NCI-H1048 (cell line): ENCODE data around the gene PRKN.

ENCODE experiments used
- DNase-seq: peaks from one replicate; lab custom pipeline; 2025; lab: John Stamatoyannopoulos, UW

PRKN gene

DNA sequence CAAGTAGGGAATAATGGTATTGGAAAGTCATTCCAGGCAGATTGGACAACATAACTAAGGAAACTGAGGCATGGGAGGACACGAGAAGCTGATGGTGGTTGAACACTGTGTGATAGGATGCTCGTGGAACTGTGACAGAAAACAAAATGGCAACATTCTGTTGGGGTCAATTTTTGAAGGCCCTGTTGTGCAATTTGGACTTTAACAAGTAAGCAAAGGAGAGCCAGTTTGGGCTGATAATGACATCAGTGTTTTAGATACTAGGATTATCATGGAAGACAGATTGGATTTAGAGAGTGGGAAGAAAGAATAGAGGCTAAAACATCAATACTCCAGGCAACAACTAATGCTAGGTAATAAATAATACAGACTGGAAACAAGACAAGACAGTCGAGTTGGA lies 53.1 kb downstream of the PRKN start:
- DNase-seq = no peak

DNA sequence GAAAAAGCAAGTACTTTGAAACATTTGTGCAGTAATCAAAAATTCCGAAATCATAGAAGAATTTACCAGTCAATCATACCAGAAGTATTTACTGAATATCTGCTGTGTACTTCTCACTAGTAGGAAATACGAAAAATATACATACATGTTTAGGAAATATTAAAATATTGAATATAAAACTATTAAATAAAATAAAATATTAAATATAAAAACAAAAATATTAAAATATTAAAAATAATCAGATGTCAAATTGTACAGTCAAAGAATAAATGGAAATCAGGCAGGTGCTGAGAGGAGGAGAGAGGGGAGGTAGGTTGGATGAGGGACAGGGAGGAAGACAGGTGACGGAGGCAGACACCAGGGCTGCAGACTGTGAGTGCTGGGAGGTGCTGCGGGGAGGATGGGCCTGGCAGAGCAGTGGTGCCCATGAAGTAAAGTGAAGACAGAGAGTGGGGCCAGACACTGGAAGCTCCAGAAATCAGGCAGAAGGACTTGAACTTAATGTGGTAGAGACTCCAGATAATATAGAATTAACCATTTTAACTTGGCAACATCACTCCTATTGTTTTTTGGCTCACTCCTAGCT lies 55.9 kb downstream of the PRKN start:
- DNase-seq = no peak

DNA sequence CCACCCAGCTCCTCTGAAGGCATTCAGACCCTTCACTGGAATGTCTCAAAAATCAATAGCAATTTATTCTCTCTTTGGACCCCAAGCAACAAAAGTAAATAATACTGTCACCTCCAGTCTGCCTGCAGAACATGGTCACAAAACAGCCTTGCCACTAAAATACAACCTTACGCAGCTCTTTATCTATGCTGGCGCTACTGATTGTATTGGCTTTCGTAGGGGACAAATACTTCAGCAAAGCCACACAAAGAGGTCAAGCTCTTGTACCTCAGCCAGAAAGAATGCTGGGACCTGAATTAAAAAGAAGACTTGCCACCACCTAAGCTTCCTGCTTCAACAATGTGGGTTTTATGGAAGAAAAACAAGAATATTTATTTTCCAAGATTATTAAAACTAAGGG lies 57.2 kb downstream of the PRKN start:
- DNase-seq = no peak

DNA sequence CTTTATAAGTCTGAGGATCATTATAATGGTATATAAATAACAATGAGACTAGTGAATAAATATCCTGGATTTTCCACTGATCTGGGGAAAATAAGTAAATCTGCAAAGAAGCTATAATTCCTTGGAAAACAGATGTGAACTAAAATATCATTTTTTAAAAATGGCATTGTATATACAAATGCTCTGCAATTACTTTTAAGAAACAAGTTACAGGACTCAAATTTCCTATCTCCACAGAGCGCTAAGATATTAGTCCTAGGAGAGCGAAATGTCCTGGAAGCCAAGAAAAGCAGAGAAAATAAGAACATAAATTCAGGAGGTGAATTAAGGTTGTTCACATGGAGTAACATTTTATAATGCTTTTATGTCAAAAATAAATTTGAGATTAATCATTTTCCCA lies 61.3 kb downstream of the PRKN start:
- no peak for DNase-seq

DNA sequence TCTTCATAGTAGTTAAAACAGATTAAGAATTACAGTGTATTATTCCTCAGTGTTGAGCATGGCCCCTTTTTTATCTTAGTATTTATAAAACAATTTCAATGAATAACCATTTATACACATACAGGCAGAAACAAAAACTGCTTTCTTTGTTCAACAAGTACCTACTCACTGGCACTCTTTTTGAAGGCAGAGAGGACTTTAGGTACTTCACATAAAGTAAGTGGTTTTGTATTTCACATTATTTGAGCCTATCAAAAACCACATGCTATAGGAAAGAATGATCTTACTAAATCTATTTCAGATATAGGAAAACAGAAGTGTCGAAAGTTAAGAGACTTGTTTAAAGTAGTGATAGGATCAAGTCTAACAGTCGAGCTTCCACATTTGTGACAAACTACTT lies 73.8 kb downstream of the PRKN start:
- DNase-seq = no peak

DNA sequence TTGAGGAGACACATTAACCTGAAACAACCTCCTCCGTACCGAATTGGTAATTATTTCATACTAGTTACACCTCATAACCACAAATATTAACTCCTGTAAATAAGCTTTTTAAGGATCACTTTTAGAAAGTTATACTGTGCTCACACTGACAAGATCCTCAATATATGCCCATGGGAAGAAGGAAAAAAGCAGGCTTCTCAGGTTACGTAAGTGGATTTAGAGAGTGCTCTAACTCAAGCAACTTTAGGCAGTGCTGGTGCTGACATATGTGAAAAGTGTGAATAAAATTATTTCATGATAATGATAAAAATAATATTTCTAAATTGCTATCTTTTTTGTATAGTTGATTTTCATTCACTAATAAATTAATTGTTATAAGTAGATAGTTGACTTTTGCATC lies 76.1 kb downstream of the PRKN start:
- DNase-seq = no peak

DNA sequence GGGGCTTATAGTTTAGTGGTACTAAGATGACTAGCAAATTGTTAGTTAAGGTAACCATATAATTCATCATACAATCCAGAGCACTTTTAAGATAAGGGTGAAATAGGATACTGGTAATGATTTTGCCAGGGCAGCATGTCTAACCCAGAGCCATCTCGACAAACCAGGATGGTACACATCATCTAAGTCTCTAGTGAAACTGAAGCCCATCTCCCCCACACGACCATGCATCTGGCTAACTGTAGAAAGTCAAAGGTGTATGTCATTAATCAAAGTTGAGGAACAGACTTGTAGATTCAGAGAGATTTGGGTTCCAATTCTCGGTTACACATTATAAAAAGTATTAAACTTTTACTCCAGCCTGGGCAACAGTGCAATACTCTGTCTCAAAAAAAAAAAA lies 78.3 kb downstream of the PRKN start:
- no peak for DNase-seq

DNA sequence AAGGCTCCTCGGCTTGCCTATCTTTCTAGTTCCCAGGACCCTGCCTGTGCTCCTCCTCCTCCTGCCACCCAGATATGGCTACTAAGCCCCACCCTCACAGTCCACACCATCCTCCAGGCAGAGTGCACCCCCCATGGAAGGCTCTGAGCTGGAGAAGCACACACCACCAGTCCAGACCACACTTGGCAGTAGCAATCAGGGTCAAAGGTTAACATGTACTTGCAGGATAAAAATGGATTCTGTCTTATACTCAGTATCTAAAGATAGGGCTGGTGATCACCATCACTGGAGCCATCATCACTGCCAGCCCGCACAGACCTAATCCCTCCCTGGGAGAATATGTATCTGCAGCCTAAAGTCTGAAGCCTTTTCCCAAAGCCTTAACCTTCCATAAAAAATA lies 83.4 kb downstream of the PRKN start:
- DNase-seq = no peak

DNA sequence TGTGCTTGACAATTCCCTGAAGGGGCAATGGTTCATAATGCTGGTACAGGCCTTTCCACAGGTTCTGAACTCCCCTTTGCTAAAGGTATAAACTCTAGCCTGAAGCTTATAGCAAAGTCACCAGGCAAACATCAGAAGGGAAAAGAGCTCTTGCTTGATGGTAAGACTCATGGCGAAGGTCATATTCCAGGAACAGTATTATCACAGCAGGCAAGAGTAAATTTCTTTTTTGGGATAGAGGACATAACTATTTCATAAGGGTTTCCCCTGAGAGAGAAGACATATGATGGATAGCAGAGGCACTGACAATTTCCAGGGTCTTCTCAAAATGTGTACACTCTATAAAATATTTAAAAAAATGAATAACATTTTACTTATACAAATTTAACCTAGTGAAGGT lies 86.8 kb downstream of the PRKN start:
- no peak for DNase-seq

DNA sequence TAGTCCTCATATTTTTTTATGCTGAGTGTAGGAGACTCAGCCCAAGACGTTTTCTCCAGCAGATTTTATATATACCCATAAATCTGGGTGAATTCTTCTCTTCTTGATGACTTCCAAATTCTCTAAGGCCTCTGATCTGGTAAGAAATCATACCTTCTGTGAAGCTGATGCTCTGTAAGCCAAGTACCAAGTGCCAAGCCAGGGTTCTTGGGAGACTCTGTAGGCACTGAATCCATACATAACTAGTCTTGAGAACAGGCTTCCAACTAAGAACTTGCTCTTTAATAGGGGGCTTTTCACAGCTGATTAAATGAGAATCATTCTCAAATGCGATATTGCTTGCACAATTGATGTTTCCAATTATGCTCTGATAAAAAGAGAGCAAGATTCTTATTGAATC lies 87.6 kb downstream of the PRKN start:
- no peak for DNase-seq

DNA sequence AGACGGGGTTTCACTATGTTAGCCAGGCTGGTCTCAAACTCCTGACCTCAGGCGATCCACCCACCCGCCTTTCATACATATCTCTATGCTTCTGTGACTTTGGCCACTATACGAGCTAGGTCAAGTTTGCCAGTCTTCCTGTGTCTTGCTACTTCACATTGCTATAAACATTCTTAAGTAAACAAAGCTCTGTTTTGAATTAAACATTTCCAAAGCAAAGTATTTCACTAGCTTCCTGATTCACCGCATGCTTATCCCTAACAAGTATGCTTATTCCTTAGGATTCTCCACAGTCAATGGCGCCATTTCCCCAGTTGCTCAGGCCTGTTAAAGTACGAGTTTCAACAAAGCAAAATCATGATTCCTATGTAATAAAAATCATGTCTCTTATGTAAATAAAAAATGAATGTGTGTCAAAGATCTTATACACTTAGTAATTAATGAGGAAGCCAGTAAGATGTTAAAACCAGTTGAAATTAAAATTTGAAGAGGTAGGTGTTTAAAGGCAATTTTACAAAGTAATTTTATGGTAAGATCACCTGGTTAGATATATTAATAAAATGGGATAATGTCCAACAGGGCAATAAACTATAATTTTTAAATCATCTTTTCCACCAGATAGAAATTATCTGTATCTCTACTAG lies 88.5 kb downstream of the PRKN start:
- no peak for DNase-seq

DNA sequence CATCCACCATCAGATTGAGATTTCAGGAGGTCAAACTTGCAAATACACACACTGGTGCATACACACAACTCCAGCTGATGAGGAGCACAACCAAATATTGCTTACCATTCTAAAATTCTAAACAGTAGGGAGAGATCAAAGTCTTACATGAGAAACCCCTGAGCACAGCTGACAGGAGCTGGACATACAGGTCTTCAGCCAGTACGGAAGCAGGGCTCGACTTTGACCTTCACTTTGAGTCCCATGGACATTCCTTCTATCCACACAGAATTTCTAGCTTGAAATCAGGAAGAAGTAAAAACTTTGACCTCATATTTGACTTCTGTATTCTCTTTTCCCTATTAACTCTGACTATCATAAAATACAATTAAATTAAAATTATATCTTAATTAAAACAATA lies 90.2 kb downstream of the PRKN start:
- no peak for DNase-seq

DNA sequence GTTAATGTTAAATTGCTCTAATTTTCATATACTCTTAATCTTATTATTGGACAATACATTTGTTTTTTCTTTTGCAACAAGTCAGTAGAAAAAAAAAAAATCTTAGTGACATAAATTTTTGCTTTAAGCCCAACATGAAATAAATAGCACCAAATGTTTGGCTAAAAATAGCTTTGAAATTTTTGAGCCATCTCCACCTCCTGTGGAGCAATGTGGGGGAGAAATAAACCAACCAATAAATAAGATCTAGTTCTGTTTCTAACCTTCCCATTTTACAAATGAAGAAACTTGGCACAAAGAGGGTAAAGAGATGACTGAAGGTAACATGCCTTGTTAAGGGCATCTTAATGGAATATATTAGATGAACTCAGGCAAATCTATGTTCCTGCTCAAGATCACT lies 91.4 kb downstream of the PRKN start:
- no peak for DNase-seq

DNA sequence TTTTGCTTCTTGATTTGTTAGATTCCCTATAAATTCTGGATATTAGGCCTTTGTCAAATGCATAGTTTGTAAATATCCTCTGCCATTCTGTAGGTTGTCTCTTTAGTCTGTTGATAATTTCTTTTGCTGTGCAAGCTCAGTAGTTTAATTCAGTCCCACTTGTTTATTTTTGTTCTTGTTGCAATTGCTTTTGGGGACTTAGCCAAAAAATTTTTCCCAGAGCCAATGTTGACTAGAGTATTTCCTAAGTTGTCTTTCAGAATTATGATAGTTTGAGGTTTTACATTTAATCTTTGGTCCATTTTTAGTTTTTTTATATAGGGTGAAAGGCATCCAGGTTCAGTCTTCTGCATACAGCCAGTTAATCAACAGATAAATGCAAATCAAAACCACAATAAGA lies 96.0 kb downstream of the PRKN start:
- DNase-seq = no peak

DNA sequence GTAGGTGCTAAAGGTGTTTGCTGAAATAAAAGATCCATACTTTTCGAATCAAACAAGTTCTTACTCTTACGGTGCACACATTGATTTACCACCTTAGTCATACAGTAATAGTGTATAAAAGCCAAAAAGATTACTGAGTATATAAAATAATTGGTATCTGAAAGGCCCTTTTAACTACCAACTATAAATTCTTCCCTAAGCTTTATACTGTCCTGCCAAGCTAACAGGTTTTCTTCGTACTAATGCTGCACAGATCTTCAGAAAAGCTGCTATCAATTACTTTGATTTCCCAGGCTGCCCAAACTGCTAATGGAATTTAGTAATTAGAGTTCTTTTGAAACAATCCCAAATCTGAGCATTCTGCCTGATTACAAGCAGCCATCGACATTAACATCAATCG lies 97.5 kb downstream of the PRKN start:
- no peak for DNase-seq

DNA sequence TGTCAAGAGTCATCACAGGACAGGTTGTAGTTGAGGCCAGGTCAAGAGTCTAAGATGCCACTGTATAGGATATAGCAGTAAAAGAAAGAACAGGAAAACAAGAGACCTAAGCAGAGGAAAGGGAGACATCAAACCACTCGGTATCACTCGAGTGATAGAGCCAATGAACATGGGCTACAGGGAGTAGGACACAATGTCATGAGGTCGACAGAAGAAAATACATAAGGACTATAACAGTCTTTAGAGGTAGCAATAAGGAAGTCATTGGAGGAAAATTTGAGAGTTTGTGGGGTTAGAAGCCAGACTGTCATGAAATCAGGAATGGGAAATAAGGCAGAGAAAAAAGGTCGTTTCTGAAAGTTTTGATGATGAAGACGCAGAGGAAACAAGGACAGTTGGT lies 99.7 kb downstream of the PRKN start:
- DNase-seq = no peak

DNA sequence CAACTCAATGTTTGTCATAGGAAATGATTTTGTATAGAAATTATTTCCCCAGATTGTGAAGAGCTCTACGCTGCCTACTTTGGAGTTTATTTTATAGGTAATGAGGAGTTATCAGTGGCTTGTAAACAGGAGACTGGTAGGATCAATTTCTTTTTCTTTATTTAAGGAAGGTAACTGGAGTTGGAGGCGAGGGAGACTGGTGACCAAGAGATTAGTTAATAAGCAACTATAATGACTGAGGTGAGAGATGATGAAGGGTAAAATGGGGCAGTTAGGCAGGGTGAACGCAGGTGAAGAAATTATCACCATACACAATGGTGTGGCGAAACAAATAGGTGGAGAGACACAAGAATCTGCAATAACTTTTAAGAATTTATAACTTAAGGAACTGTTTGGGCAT lies 100.2 kb downstream of the PRKN start:
- no peak for DNase-seq

DNA sequence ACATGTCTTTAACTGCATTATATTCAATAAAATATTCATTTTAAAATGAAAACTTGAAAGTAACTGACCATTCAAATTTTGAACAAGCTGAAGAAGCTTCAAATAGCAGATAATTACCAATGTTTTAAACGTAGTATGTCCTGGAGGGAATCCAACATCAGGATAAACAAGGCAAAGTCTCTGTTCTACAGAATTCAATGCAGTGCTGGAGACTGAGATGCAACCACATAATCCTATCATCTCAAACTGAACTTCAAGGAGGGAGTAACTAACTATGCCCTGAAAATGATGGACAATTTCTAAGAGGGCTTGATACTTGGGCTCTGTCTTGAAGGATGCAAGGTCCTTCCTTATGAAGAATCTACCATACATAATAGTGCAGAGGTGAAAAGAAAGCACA lies 100.7 kb downstream of the PRKN start:
- DNase-seq = no peak

DNA sequence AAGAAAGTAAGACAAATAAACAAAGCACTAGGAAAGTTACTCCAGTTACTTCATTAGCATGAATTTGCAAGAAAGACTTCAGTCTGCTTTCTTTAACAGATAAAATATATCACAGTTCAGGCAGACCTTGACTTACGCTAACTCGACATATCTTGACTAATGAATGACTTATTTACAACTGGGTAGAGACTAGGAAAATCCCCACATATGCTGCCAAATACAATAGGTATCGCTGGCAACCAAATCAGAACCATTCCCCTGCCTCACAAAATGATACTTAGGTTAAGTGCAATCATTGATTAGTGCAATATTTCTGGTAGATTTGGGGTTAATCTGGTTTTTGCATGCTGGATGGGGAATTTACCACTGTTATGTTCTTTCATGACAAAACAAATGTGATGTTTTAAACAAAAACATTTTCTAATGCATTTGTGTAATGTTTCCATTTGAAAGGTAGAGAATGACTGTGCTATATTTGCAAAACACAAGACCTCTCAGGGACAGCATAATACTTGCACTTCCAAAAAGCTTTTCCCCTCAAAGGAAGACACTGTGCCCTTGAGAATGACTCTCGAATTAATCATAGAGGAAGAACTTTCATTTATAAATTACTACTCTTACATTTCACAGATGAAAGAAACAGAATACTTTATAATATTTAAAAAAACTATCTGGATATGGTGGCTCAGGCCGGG lies 101.6 kb downstream of the PRKN start:
- DNase-seq = no peak

DNA sequence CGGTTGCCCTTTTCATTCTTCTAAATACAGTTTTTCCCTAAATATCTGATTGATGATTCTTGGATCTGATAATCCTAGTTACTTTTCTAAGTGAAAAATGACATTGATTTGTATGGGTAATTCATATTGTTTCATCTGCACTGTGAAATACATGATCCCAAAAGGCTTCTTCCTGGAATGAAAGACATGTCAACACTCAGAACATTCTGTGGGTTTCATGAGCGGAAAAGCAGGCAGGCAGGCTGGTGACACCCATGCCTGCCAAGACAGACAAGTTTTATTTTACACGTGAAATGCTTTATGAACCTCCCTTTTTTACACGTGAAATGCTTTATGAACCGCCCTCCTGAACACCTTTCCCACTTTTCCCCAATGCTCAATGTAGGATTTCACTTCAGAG lies 105.0 kb downstream of the PRKN start:
- DNase-seq = no peak

DNA sequence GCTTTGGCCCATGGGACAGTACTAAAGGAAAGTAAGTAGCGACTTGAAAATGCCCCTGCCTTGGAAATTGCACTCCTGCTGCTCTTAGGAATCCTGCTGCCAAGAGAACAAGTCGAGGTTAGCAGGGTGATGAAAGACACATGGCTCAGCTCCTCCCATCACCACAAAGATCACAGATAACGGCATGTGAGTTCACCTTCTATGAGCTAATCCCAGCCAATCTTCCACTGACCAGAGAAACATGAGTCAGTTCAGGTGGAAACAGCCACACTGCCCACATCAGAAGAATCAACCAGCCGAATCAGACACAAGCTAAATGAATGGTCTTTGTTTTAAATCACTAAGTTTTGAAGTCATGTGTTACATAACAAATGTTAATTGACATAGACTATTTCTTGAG lies 106.3 kb downstream of the PRKN start:
- no peak for DNase-seq

DNA sequence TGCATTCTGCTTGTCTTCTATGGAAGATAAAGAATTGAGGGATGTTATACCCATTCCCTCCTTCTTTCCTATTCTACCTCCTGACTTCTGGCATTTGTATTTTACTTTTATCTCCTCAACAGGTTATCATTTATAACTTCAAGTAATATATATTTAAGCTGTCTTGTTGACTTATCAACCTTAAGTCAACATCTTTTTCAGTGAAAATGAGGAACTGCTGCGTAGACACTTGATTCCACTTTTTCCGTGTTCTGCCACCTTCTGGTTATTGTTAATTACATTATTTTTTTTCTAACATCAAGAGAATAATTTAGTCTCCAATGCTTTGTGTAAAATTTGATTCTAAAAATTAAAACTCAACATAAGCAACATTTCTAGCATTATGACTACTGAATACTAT lies 107.5 kb downstream of the PRKN start:
- no peak for DNase-seq

DNA sequence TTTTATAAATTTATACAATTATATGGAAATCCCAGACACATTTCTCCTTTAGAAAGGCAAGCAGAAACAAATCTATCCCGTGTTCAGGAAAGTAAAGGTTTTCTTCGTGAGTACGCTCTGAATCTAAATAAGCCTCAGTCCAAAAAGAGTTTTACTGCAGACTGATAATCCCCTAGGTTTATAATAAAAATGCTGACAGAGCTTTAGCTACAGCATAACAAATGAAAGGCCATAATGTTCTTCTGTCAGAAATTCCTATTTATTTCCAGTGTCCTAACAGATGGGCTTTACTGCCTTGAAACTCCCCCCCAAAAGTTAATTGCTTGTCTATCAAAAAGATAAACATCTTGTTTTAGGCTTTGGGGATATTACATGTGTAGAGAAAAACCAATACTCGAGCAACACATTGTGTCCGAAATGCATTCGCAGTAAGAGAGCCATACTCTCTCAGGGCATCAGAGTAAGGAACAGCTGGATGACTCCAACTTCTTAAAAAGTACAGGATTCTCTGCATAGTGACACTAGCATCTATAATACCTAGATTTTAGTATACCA lies 109.0 kb downstream of the PRKN start:
- no peak for DNase-seq
